Stimulated activated naive CD8-positive, alpha-beta T cell treated with anti-CD3 and anti-CD28 coated beads, Interleukin-15, Interleukin-2, amounts not matched to agents 100 U/mL and 50 U/mL, for 24 hours (primary cell): ENCODE measurements around the gene TNFAIP8.

ENCODE experiments used
- ATAC-seq: fragments of 150-1000 bp; cut with Tn5 transposase; one replicate; pipeline ENCODE4 v1.10.0; 2021
- DNase-seq: peaks from one replicate; pipeline ENCODE4 v3.0.0; 2021

TNFAIP8 gene

DNA sequence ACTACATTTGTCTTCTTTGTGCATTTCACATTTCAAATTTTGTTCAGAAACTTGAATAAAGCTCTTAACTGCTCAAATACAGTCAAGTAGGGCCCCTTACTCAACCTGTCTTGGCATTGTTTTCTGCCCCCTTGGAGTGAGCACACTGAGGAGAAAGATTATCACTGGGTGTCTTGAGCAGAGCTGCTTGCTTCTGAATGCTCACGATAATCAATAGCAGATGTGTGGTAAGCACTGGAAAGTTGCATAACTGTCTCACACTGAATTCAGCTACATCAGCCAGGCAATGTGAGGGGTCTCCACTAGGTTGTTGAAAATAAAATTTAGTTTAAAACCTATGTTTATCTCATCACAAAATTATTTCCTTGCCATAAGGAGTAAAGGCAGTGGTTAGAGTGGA is 7.8 kb upstream of the TNFAIP8 start:
- no peak for DNase-seq
- no peak for ATAC-seq

DNA sequence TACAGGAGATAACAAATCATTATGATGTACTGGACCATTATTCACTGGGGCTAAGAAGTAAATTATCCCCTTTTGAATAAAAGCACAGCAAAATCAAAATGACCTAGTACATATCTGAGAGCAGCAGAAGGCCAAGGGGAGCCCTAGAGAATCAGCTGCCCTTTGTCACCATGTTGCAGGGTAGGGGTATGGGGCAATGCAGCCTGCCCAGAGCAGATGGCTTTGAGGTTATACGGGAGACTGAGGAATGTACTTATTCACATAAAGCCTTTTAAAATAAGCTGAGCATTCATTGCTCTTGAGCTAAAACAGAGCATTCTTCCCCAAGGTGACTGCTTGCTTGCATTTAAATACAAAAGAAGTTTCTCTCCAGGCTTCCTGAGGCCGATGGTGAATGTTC is 2.6 kb upstream of the TNFAIP8 start:
- ATAC-seq (no peak), DNase-seq (no peak)

DNA sequence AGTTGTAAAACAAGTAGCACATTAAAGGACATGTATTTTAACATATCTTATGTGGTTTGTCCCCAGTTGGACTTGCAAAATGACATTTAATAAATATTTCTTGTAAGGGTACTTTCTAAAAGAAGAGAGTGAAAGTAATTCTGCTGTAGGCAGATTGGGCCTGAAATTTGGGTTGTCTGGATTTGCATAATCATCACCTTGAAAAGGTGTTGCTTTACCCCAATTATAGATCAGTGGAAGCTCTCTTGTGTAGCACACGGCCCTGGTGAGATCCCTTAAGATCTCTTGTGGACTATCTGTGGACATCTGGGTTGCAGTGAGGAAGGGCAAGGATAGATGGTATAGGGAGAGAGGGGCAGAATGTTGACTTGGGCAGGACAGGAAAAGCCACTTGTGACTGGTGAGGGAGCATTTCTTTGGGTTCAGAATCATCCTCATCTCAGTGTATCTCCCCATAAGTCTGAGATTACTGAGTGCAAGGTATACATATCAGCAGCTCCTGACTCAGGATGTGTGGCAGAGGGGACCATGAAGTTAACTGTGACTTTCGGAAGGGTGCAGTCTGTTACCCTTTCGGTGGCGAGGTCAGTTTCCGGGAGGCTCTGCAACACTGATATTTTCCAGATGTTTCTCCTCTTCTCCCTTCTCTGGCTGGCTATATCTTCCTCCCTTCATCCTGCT is 2.0 kb upstream of the TNFAIP8 start:
- peak; percentile 81 for ATAC-seq
- DNase-seq = no peak

- ATAC-seq = no peak
Observed at GRCh38 chr5:119354537-119355243, 1.1 kb upstream of the TNFAIP8 start.

GRCh38 chr5:119355244-119355638 is 578 bp upstream of the TNFAIP8 start:
- peak; percentile 63 for ATAC-seq
- DNase-seq = peak; percentile 57

More at GRCh38 chr5:119354537-119355243, 1.1 kb upstream of the TNFAIP8 start:
- DNase-seq = no peak

DNA sequence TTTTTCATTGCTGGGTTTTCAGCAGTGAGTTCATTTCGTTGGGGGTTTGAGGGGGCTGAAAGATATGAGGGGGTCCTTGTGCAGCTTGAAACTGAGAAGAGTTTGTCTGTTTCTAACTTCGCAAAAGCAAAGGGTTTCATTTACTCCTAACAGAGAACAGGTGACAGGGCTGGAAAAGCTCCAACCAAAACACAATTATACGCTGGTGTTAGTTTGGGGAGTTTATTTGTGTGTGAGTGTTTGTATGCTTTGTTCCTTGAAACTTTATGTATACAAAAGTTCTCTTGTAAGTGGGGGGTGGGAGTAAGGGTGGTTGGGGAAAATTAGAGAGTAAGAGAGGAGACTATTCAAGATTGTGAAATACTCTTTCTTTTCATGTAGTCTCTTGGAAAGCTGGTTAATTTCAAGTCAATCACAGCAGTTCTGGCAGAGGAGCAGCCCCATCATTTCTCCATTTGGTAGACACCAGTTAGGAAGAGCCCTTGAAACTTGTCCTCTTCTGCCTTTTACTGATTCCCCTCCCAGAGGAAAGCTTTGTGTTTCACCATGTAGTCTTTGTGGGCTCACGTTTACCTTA is 881 bp downstream of the TNFAIP8 start:
- DNase-seq (no peak), ATAC-seq (no peak)

GRCh38 chr5:119357270-119357669 is 1.5 kb downstream of the TNFAIP8 start:
- ATAC-seq (no peak), DNase-seq (no peak)

DNA sequence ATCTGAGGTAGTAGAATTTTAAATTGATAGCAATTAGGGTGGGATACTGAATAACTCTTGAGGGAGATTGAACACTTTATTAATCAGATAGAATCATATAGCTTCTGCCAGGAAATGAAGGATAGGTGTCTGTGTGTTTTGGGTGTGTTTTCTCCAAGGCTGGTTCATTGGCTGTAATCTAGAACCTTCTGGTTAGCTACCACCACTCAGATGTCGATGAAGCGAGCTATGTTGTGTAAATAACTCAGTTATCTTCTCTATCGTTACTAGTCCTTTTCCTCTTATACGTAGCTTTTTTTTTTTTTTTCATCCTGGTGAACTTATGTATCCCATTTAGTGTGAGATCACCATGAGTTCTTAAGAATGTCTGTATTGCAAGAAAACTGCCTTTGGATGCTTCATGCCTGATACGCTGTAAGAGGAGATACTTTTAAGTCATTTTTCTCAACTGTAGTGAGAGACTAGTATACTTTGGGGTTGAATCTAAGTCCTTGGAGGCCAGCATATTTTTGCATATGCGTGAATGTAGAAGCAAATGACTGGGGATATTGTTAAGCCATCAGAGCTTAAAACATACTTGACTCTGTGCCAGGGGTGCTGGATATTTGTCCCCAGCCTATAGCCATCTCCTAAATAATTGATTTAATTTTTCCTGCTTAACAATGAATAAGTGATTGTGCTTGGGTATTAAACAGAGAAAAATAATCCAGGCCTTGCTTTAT is 2.1 kb downstream of the TNFAIP8 start:
- ATAC-seq (no peak), DNase-seq (no peak)

GRCh38 chr5:119358530-119358900 is 2.7 kb downstream of the TNFAIP8 start:
- no peak for ATAC-seq
- no peak for DNase-seq

GRCh38 chr5:119358901-119359603 is 3.2 kb downstream of the TNFAIP8 start:
- ATAC-seq (no peak), DNase-seq (no peak)

- DNase-seq (no peak), ATAC-seq (no peak)
Observed at GRCh38 chr5:119359737-119360413, 4.1 kb downstream of the TNFAIP8 start.

DNA sequence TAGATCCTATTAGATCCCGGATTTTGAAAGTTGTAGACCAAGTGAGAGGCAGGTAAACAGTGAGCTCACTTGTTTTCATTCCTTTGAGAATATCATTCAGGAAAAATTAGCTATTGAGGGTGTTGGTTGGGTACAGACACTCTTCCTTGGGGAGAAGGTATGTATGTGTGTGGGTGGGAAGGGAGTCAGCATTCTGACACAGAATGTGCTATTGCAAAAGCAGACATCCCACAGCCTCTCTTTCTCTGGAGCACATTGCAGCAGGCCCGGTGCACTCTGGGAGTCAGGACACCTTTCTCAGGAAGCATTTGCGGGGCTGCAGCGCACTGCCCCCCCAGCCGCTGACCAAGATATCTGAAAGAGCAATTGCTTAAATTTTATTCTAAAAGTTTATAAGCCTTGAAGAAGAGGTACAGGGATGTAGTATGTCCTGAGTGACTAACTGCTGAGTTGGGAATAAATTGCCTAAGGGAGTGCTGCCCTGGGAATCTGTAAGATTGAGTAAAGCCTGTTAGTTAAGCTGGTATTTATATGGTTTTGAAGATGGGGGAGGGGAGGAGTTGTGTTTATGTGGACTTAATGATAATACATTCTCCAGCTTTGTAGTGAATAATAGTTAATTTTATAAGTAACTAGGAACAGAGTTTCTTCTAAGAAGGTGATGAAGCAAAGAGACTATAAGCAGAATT is 5.2 kb downstream of the TNFAIP8 start:
- no peak for DNase-seq
- no peak for ATAC-seq

DNA sequence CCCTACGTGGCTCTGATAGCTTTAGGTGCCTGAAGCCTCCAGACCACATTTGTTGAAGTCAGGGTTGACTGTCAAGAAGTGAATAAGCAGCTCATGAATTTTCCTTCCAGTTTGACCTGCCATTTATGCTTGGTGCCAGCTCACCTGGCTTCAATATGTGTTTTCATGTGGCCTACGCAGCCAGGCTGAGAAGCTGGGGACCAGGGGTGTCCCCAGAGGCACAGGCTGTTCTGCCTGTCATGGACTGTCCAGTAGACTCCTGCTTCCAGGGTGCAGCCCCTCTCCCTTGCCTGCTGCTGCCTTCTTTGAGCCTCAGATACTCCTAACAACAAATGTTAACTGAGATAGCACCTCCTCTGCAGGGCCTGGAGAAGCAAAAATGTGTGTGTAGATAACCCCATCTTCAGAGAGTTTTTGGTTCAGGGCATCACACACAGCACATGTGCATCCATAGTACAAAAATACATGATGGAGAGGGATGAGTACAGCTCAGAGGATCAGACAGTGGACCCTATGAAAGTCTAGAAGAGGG is 5.8 kb downstream of the TNFAIP8 start:
- ATAC-seq (peak; percentile 9), DNase-seq (no peak)

DNA sequence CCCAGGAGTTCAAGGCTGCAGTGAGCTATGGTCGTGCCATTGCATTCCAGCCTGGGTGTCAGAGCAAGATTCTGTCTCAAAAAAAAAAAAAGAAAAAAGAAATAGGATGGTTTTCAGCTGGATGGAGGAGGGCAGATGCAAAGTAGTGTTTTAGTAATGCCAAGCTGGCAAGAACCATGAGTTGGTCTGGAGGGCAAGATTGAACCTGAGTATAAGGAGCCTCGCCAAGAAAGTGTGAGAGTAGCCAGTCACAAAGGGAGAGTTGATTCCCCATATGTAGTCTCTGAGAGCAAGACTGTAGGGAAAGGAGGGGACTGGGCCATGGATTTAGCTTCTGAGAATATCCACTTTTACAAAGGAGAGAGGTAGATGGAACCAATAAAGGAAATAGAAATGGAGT is 6.9 kb downstream of the TNFAIP8 start:
- ATAC-seq = no peak

DNA sequence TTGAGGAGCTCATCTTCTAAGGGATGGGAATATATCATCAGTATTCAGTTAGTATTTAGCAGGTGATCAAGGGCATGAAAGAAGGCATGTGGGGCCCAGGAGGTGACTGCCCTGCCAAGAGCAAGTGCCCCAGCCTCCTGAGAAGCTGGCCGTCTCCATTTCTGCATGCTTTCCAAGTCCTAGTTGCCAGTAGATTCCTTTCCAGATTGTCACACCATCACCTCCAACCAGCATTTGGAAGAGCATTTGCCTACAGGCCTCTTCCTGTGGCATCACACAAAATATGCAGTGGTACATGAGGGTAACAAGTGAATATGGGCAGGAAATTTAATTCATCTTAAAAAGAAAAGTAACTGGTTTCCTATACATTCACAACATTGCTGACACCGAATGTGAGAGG is 7.5 kb downstream of the TNFAIP8 start:
- ATAC-seq = no peak
- no peak for DNase-seq

More for the DNA sequence above, 6.9 kb downstream of the TNFAIP8 start:
- DNase-seq = no peak

GRCh38 chr5:119363936-119364335 is 8.1 kb downstream of the TNFAIP8 start:
- no peak for ATAC-seq
- DNase-seq = no peak

- ATAC-seq = no peak
- DNase-seq = no peak
Observed at GRCh38 chr5:119365847-119366539, 10.2 kb downstream of the TNFAIP8 start.

DNA sequence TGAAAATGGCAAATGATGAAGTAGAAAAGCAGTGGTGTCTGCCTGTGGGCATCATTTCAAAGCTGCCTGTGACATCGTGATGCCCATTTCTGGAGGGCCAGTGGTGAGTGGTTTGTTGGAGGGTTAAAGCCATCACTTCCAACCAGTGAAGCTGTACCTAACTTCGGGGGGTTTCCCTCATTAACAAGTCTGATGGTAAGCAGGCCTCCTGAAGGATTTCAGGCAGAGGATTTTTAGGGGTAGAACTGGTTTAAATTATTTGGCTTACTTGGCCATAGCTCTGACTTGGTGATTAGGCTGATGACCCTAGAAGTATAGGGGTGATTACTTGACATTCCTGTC is 10.7 kb downstream of the TNFAIP8 start:
- DNase-seq (peak; percentile 41), ATAC-seq (peak; percentile 42)

GRCh38 chr5:119367502-119368237 is 11.9 kb downstream of the TNFAIP8 start:
- no peak for DNase-seq

GRCh38 chr5:119368238-119368630 is 12.4 kb downstream of the TNFAIP8 start:
- DNase-seq = no peak
- ATAC-seq = no peak

More at GRCh38 chr5:119367502-119368237, 11.9 kb downstream of the TNFAIP8 start:
- peak; percentile 70 for ATAC-seq
